Tibial artery (tissue), 4 donors: Measurements from ENCODE around the gene SOX5.
"Not testable (repeated sequence)": the region's sequence is repeated elsewhere in the genome, so short reads cannot be mapped to it uniquely, and the experiment has no call there.

Experiments used
- DNase-seq, 2 donors: peaks; one replicate each; pipeline ENCODE4 v3.0.0-alpha.2; 2019
- H3K27ac ChIP-seq, 2 donors: fragments of 200-600 bp; sonication (generic) in 1 of 2; 1 replicate in 1 of 2; 2 replicates in 1 of 2; pipeline ENCODE4 v1.5.1; 2018 to 2019; ENCODE audit warnings: mild to moderate bottlenecking in 1 of 2
- H3K27me3 ChIP-seq, 2 donors: fragments of 200-600 bp; sonication (generic) in 1 of 2; one replicate each; pipeline versions ENCODE4 v1.5.1 to v1.6.0; 2016 to 2019
- H3K36me3 ChIP-seq, 3 donors: fragments of 200-600 bp; sonication (generic) in 2 of 3; one replicate each; pipeline ENCODE4 v1.5.1; 2016 to 2019; ENCODE audit warnings: mild to moderate bottlenecking in 2 of 3
- H3K4me1 ChIP-seq, 4 donors: fragments of 200-600 bp; sonication (generic) in 2 of 4; 1 replicate in 3 of 4; 2 replicates in 1 of 4; pipeline ENCODE4 v1.5.1; 2016 to 2019
- H3K4me3 ChIP-seq, 2 donors: fragments of 200-600 bp; sonication (generic) in 1 of 2; 1 replicate in 1 of 2; 2 replicates in 1 of 2; pipeline ENCODE4 v1.5.1; 2018 to 2019; ENCODE audit warnings: mild to moderate bottlenecking in 2 of 2
- H3K9me3 ChIP-seq, 3 donors: fragments of 200-600 bp; sonication (generic) in 1 of 3; one replicate each; pipeline ENCODE4 v1.5.1; 2016 to 2019
- intact Hi-C: fragments of 100-400 bp; cut with DNase I; formaldehyde crosslinking; loops from one replicate; pipeline ENCODE4 v1.15.0; 2023; ENCODE audit warnings: low total_unique reads
- TF ChIP-seq, protein P1 (sequence below), 2 experiments: fragments of 200-600 bp in 1 of 2; fragments of 450-650 bp in 1 of 2; IDR thresholded peaks; one replicate each; pipeline ENCODE4 v1.5.1; 2017 to 2019; ENCODE audit warnings: antibody characterized with exemption in 2 of 2, mild to moderate bottlenecking in 1 of 2, moderate library complexity in 1 of 2

Gene SOX5

DNA sequence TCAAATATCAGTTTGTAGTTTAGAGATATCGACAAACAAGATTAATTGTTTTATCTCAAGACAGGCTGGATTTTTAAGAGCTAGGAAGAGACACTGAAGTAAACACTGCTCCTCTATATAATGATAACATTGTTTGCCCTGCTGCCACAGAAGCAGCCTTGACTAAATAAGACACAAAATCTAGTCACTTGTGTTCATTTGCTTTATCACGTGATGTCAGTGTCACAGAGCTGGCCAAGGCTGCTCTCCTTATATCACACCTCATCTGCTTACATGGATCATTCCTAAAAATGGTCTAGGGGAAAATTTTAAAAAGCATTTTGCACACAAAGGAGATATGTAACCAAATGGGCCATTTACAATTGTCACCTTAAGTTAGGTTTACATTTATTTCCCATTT is 64.1 kb downstream of the SOX5 start:
- no peak for DNase-seq
- TF ChIP-seq, protein P1, sequence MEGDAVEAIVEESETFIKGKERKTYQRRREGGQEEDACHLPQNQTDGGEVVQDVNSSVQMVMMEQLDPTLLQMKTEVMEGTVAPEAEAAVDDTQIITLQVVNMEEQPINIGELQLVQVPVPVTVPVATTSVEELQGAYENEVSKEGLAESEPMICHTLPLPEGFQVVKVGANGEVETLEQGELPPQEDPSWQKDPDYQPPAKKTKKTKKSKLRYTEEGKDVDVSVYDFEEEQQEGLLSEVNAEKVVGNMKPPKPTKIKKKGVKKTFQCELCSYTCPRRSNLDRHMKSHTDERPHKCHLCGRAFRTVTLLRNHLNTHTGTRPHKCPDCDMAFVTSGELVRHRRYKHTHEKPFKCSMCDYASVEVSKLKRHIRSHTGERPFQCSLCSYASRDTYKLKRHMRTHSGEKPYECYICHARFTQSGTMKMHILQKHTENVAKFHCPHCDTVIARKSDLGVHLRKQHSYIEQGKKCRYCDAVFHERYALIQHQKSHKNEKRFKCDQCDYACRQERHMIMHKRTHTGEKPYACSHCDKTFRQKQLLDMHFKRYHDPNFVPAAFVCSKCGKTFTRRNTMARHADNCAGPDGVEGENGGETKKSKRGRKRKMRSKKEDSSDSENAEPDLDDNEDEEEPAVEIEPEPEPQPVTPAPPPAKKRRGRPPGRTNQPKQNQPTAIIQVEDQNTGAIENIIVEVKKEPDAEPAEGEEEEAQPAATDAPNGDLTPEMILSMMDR (IDR thresholded peaks at IDR 0.05): no peak
- intact Hi-C loops: no loop called here
- Histone ChIP-seq H3K27me3 (no peaks in the 10 kb centered on the region), H3K9me3 (no peaks in the 10 kb centered on the region), H3K4me3 (no peak overlapping the region), H3K36me3 (no peaks in the 10 kb centered on the region), H3K27ac (no peak overlapping the region), H3K4me1 (peaks cover 0 to 13% (median 3%) of the 10 kb centered on the region in 4 donors)

- no peak overlapping the region for H3K27ac ChIP-seq
- TF ChIP-seq, protein P1 (IDR thresholded peaks at IDR 0.05): no peak
- no peaks in the 10 kb centered on the region for H3K36me3 ChIP-seq
- H3K4me1 ChIP-seq: peaks cover 0 to 13% (median 3%) of the 10 kb centered on the region in 4 donors
- H3K27me3 ChIP-seq: no peaks in the 10 kb centered on the region
- H3K9me3 ChIP-seq: no peaks in the 10 kb centered on the region
- intact Hi-C loops: no loop called here
- no peak overlapping the region for H3K4me3 ChIP-seq
- DNase-seq: no peak
Measured at GRCh38 chr12:23884909-23885308, 64.6 kb downstream of the SOX5 start.

DNA sequence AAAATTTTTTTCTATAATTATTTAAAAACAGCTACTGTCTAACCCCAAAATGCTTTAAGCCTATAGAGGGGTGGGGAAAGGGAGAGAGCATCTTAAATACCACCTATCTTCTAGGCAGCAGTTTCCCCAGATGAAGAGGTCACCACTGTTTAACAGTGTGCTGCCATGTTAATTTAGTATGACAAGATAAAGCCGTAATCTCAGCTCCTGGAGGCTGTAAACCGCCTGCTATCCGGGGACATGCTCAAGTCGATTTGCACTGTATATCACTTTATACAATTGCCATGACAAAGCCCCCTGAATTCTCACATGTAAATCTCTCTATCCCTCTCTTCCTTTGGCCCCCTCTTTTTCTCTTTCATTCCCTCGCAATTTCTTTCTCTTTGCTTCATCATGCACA is 68.5 kb downstream of the SOX5 start:
- no peak overlapping the region for H3K4me3 ChIP-seq
- no peak overlapping the region for H3K27ac ChIP-seq
- TF ChIP-seq, protein P1 (IDR thresholded peaks at IDR 0.05): no peak
- no peaks in the 10 kb centered on the region for H3K27me3 ChIP-seq
- no peaks in the 10 kb centered on the region for H3K36me3 ChIP-seq
- DNase-seq: no peak
- no peaks in the 10 kb centered on the region for H3K9me3 ChIP-seq
- intact Hi-C loops: no loop called here
- no peaks in the 10 kb centered on the region for H3K4me1 ChIP-seq

- H3K27ac ChIP-seq, H3K9me3 ChIP-seq, H3K4me1 ChIP-seq, intact Hi-C loops, H3K36me3 ChIP-seq, DNase-seq, H3K4me3 ChIP-seq, H3K27me3 ChIP-seq: not testable (repeated sequence)
Measured at GRCh38 chr12:23876618-23877017, 72.9 kb downstream of the SOX5 start.

- Histone ChIP-seq H3K4me1 (no peaks in the 10 kb centered on the region), H3K27ac (no peak overlapping the region), H3K36me3 (no peaks in the 10 kb centered on the region), H3K4me3 (no peak overlapping the region), H3K9me3 (no peaks in the 10 kb centered on the region), H3K27me3 (no peaks in the 10 kb centered on the region)
- intact Hi-C loops: loop anchor here (2.0 kb wide), 1 partner anchor 31 kb away; no protein-coding TSS in a partner anchor
- TF ChIP-seq, protein P1 (IDR thresholded peaks at IDR 0.05): no peak
- DNase-seq: no peak
Measured at GRCh38 chr12:23867794-23868193, 81.7 kb downstream of the SOX5 start.

GRCh38 chr12:23862701-23863100 is 86.8 kb downstream of the SOX5 start:
- Histone ChIP-seq H3K4me3 (no peak overlapping the region), H3K27me3 (no peaks in the 10 kb centered on the region), H3K36me3 (peaks cover 0 to 12% (median 0%) of the 10 kb centered on the region in 3 donors), H3K9me3 (peaks cover 0 to 7% (median 0%) of the 10 kb centered on the region in 3 donors), H3K4me1 (no peaks in the 10 kb centered on the region), H3K27ac (no peak overlapping the region)
- intact Hi-C loops: no loop called here
- TF ChIP-seq, protein P1 (IDR thresholded peaks at IDR 0.05): no peak
- no peak for DNase-seq
